ENCODE data around the gene LPP. TPM values are rescaled to one million over a fixed set of nuclear protein-coding genes. Genes with fewer than 3 reads are reported as not detected.
A peak's percentile ranks its signal among the peaks of the same experiment; 100 is the strongest.

The LPP gene
- total RNA-seq, 5 donors from 2014 or later (not counting 1 experiment from before 2014, with no cell fraction given), result 23.8 to 82.6 (median 39.3) TPM

DNA sequence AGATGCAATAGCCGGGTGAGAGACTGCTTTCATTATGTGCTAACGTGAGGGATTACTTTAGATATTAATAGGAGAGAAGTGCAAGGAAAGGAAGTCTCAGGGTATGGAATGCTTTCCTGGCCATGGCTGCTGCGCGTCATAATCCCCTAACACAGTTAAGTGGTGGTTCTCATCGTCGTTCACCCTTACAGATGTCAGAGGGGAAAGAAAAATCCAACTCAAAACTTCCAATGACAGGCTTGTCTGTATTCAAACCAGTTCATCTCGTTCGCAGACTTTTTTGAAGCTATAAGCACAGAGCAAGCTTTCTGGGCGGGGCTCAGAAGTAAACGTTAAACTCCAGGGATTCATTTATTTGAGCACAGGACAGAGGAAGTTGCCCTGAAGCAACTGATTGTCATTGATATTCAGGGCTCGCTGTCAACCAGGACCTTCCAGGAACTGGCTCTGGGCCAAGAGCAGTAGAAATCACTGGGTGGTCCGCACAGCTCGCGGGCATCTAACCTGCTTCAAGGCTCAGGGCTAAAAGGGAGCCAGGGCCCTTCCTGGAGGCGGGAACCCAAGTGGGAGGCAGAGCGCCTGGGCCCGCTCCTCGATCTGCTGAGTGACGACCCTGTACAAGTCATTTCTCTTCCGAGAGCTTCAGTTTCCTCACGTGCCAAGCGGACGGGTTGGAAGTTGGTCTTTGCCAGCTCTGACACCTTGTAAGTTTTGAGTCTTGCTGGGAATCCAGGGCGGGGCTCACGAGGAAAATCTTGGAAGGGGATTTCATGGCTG, 1.1 kb upstream of the LPP start:
- POLR2A ChIA-PET, result interaction anchor here (0.5 to 1.8 kb wide), 3 partner anchors 33 to 407 kb away, joined by 3 to 10 read pairs (median 4); partner anchors contain the start of gene BCL6 (in 1 of the 2)
- Histone ChIP-seq H3K9me3 (no peaks in the 10 kb centered on the region), H3K27ac (ENCODE audit: low read length) (peak overlapping the region; percentile 50), H3K4me3 (ENCODE audit: control insufficient read depth in 1 of 2, extremely low read depth in 1 of 2, low read length in 1 of 2) (peak overlapping the region; percentile 67 to 81), H3K27me3 (replicated peaks in 1 of 2; ENCODE audit: control insufficient read depth in 2 of 2, extremely low read depth in 1 of 2, insufficient read depth in 2 of 2, low read length in 1 of 2) (no peaks in the 10 kb centered on the region), H3K4me1 (ENCODE audit: control insufficient read depth in 1 of 2, extremely low read depth in 1 of 2, insufficient read depth in 2 of 2, low read length in 2 of 2) (peaks cover 21 to 33% of the 10 kb centered on the region in 2 experiments), H3K36me3 (ENCODE audit: control insufficient read depth in 2 of 2, extremely low read depth in 1 of 2, insufficient read depth in 1 of 2, low read length in 1 of 2) (no peaks in the 10 kb centered on the region)
- Mint-ChIP-seq H3K36me3 (no peaks in the 10 kb centered on the region), H3K27ac (peak overlapping the region; percentile 85), H3K4me3 (peak overlapping the region; percentile 89), H3K27me3 (no peaks in the 10 kb centered on the region), H3K4me1 (peaks cover 55 to 66% (median 66%) of the 10 kb centered on the region in 3 donors), H3K9me3 (peaks cover 0 to 5% (median 0%) of the 10 kb centered on the region in 3 donors)
- DNase-seq (peak in 5 of 35 experiments; percentile 4 to 35 (median 12)), ATAC-seq (replicated peaks in 1 of 4) (no peak)
- CTCF ChIA-PET, result interaction anchor here (0.7 to 1.4 kb wide), 4 partner anchors 235 to 413 kb away, joined by 3 to 7 read pairs (median 4); no protein-coding TSS in a partner anchor
- 64% methylated on average over 18 of the region's 25 CpGs for WGBS (ENCODE audit: insufficient coverage)

DNA sequence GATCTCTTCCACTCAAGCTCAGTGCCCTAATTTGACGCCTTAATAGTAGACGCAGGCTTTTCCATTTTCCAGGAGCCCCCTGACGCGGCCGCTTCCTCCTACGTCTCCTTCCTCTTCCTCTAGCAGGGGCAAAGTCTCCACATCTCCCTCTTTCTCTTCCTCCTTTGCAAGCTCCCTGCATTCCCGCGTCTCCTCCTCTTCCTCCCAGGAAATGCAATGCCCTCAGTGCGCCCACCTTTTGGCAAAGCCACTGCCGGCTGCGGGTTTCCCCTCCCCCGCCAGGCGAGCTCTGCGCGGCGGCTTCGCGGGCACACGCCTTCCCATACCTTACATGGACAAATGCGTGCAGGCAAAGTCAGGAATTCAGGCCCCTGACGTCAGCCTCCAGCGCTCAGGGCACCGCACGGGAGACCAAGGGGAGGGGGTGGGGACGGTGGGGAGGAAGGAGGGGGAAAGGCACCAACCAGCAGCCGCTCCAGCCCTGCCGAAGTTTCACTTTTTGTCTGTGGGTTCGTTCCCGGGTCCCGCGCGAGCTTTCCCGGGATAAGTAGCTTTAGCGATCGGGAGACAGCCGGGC, 432 bp upstream of the LPP start:
- Mint-ChIP-seq H3K4me3 (peak overlapping the region; percentile 89), H3K4me1 (peaks cover 53 to 65% (median 65%) of the 10 kb centered on the region in 3 donors), H3K27me3 (no peaks in the 10 kb centered on the region), H3K9me3 (peaks cover 0 to 5% (median 0%) of the 10 kb centered on the region in 3 donors), H3K36me3 (no peaks in the 10 kb centered on the region), H3K27ac (peak overlapping the region; percentile 85)
- ChIA-PET POLR2A (interaction anchor here (0.5 to 1.8 kb wide), 3 partner anchors 33 to 408 kb away, joined by 3 to 10 read pairs (median 4); partner anchors contain the start of gene BCL6 (in 1 of the 2)), CTCF (interaction anchor here (0.7 to 1.4 kb wide), 3 partner anchors 411 to 413 kb away, joined by 3 to 7 read pairs (median 5); no protein-coding TSS in a partner anchor)
- Histone ChIP-seq H3K9me3 (no peaks in the 10 kb centered on the region), H3K27ac (ENCODE audit: low read length) (peak overlapping the region; percentile 50), H3K27me3 (replicated peaks in 1 of 2; ENCODE audit: control insufficient read depth in 2 of 2, extremely low read depth in 1 of 2, insufficient read depth in 2 of 2, low read length in 1 of 2) (no peaks in the 10 kb centered on the region), H3K4me1 (ENCODE audit: control insufficient read depth in 1 of 2, extremely low read depth in 1 of 2, insufficient read depth in 2 of 2, low read length in 2 of 2) (peaks cover 20 to 38% of the 10 kb centered on the region in 2 experiments), H3K36me3 (ENCODE audit: control insufficient read depth in 2 of 2, extremely low read depth in 1 of 2, insufficient read depth in 1 of 2, low read length in 1 of 2) (no peaks in the 10 kb centered on the region), H3K4me3 (ENCODE audit: control insufficient read depth in 1 of 2, extremely low read depth in 1 of 2, low read length in 1 of 2) (peak overlapping the region; percentile 67 to 81)
- 2% methylated on average over 24 of the region's 36 CpGs for WGBS (ENCODE audit: insufficient coverage)
- ATAC-seq (replicated peaks in 1 of 4) (peak; percentile 26 to 37 (median 30)), DNase-seq (peak in 22 of 35 experiments; percentile 4 to 77 (median 20))

DNA sequence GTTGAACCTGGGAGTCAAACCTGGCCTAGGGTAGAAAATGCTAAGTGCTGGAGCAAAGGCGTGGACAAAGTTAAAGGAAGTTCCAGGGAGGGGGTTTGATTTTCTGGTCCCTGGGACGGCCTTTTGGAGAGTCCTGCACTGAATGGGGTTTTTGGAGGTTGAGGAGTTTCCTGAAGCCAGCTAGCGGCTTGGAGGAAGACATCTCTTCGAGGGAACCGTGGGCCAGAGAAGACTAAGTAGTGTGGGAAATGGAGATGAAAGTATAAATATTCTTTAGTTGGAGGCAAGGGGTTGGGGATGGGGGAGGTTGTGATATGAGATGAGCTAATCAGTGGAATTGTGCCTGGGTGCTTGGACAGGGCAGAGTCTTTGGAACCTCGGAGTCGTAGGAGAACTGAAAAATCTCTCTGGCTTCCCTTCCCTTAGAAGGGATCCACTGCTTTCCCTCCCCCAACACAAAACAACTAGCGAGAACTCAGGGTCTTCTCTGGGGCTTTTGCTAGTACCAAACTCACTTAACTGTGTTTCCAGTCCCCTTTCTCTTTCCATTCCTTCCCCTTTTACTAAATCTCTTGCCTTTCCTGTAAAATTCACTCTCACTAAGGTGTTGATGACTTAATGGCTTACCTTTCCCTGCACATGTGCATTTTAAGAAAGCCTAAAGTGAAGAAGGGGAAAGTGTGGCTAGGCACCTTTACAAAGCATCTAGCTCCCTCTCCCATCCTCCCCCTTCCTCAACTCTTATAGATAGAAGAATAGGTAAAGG, 1.0 kb downstream of the LPP start:
- Histone ChIP-seq H3K4me1 (ENCODE audit: control insufficient read depth in 1 of 2, extremely low read depth in 1 of 2, insufficient read depth in 2 of 2, low read length in 2 of 2) (peaks cover 25 to 38% of the 10 kb centered on the region in 2 experiments), H3K36me3 (ENCODE audit: control insufficient read depth in 2 of 2, extremely low read depth in 1 of 2, insufficient read depth in 1 of 2, low read length in 1 of 2) (no peaks in the 10 kb centered on the region), H3K9me3 (no peaks in the 10 kb centered on the region), H3K27me3 (replicated peaks in 1 of 2; ENCODE audit: control insufficient read depth in 2 of 2, extremely low read depth in 1 of 2, insufficient read depth in 2 of 2, low read length in 1 of 2) (no peaks in the 10 kb centered on the region), H3K4me3 (ENCODE audit: control insufficient read depth in 1 of 2, extremely low read depth in 1 of 2, low read length in 1 of 2) (peak overlapping the region; percentile 81), H3K27ac (ENCODE audit: low read length) (peak overlapping the region; percentile 86)
- no peaks in the 10 kb centered on the region for H3K36me3 Mint-ChIP-seq
- DNase-seq (no peak), ATAC-seq (replicated peaks in 1 of 4) (no peak)
- WGBS (ENCODE audit: insufficient coverage), result 50% methylated on average over 6 of the region's 8 CpGs
- H3K4me1 Mint-ChIP-seq, result peaks cover 60 to 66% (median 64%) of the 10 kb centered on the region in 3 donors
- no peaks in the 10 kb centered on the region for H3K9me3 Mint-ChIP-seq
- peak overlapping the region; percentile 79 to 89 (median 82) for H3K4me3 Mint-ChIP-seq
- CTCF ChIA-PET, result interaction anchor here in 1 of 2 donors (1.2 kb wide), 1 partner anchor 415 kb away, joined by 4 read pairs; no protein-coding TSS in a partner anchor
- POLR2A ChIA-PET, result no interaction called here
- H3K27ac Mint-ChIP-seq, result peak overlapping the region; percentile 86 to 87
- H3K27me3 Mint-ChIP-seq, result no peaks in the 10 kb centered on the region

DNA sequence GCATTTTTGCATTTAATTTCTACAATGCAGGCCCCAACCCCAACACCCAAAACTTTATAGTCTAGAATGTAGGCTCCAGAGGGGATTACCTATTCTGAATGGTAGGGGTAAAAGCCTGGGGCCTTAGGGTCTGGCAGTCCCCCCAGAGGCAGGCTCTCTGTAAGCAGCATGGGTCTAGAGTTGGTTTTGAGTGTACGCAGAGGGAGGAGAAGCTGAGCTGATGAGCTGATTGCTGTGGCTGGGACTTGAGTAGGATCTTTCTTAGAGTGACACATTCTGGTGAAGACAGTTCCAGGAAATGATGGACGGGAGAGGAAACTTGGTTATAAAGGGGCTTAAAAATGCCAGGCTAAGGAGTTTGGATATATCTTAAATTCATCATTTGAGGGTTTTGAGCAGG, 2.1 kb downstream of the LPP start:
- peaks cover 68 to 74% (median 72%) of the 10 kb centered on the region in 3 donors for H3K4me1 Mint-ChIP-seq
- H3K27me3 Mint-ChIP-seq, result no peaks in the 10 kb centered on the region
- 35% methylated on average over 2 of the region's 2 CpGs for WGBS (ENCODE audit: insufficient coverage)
- no peak overlapping the region for H3K27ac ChIP-seq (ENCODE audit: low read length)
- peaks cover 7% of the 10 kb centered on the region for H3K36me3 Mint-ChIP-seq
- no peak for DNase-seq
- no peaks in the 10 kb centered on the region for H3K36me3 ChIP-seq (ENCODE audit: control insufficient read depth in 2 of 2, extremely low read depth in 1 of 2, insufficient read depth in 1 of 2, low read length in 1 of 2)
- no peak for ATAC-seq (replicated peaks in 1 of 4)
- peak overlapping the region; percentile 10 to 56 for H3K27ac Mint-ChIP-seq
- POLR2A ChIA-PET, result no interaction called here
- no peaks in the 10 kb centered on the region for H3K9me3 Mint-ChIP-seq
- no peak overlapping the region for H3K4me3 ChIP-seq (ENCODE audit: control insufficient read depth in 1 of 2, extremely low read depth in 1 of 2, low read length in 1 of 2)
- CTCF ChIA-PET, result interaction anchor here in 1 of 2 donors (1.2 kb wide), 1 partner anchor 31 kb away, joined by 3 read pairs; no protein-coding TSS in a partner anchor
- no peaks in the 10 kb centered on the region for H3K27me3 ChIP-seq (replicated peaks in 1 of 2; ENCODE audit: control insufficient read depth in 2 of 2, extremely low read depth in 1 of 2, insufficient read depth in 2 of 2, low read length in 1 of 2)
- peak overlapping the region in 2 of 3 donors; percentile 21 to 89 for H3K4me3 Mint-ChIP-seq
- H3K9me3 ChIP-seq, result no peaks in the 10 kb centered on the region
- peaks cover 25 to 38% of the 10 kb centered on the region in 2 experiments for H3K4me1 ChIP-seq (ENCODE audit: control insufficient read depth in 1 of 2, extremely low read depth in 1 of 2, insufficient read depth in 2 of 2, low read length in 2 of 2)

DNA sequence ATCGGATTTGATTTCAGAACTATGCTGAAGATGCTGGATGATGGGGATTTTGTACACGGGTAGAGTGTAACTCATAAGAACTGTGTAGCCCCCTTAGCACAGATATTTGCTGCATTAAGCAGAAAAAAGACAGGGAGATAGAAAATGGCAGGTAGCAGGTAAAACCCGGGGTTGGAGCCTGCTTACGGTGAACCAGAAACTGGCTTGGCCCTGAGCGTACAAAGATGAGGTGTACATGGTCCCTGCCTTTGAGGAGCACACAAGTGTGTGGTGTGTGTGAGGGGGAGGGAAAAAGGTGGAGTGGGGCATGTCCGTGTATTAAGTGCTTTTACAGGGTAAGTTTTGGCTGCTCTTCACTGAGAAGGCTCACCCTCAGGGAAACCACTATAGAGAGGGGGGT, 3.5 kb downstream of the LPP start:
- POLR2A ChIA-PET, result no interaction called here
- H3K9me3 ChIP-seq, result no peaks in the 10 kb centered on the region
- no peaks in the 10 kb centered on the region for H3K9me3 Mint-ChIP-seq
- DNase-seq, result no peak
- peaks cover 25 to 38% of the 10 kb centered on the region in 2 experiments for H3K4me1 ChIP-seq (ENCODE audit: control insufficient read depth in 1 of 2, extremely low read depth in 1 of 2, insufficient read depth in 2 of 2, low read length in 2 of 2)
- H3K4me3 Mint-ChIP-seq, result no peak overlapping the region
- H3K27me3 Mint-ChIP-seq, result no peaks in the 10 kb centered on the region
- 97% methylated on average over 4 of the region's 6 CpGs for WGBS (ENCODE audit: insufficient coverage)
- H3K36me3 ChIP-seq (ENCODE audit: control insufficient read depth in 2 of 2, extremely low read depth in 1 of 2, insufficient read depth in 1 of 2, low read length in 1 of 2), result no peaks in the 10 kb centered on the region
- H3K36me3 Mint-ChIP-seq, result peaks cover 7% of the 10 kb centered on the region
- no peak overlapping the region for H3K4me3 ChIP-seq (ENCODE audit: control insufficient read depth in 1 of 2, extremely low read depth in 1 of 2, low read length in 1 of 2)
- no peaks in the 10 kb centered on the region for H3K27me3 ChIP-seq (replicated peaks in 1 of 2; ENCODE audit: control insufficient read depth in 2 of 2, extremely low read depth in 1 of 2, insufficient read depth in 2 of 2, low read length in 1 of 2)
- no peak overlapping the region for H3K27ac ChIP-seq (ENCODE audit: low read length)
- peak overlapping the region in 1 of 2 donors; percentile 12 for H3K27ac Mint-ChIP-seq
- no peak for ATAC-seq (replicated peaks in 1 of 4)
- CTCF ChIA-PET, result interaction anchor here in 1 of 2 donors (0.6 kb wide), 1 partner anchor 349 kb away, joined by 3 read pairs; no protein-coding TSS in a partner anchor
- peaks cover 73 to 76% (median 76%) of the 10 kb centered on the region in 3 donors for H3K4me1 Mint-ChIP-seq

All from T-cell (primary cell).